CD4-positive, alpha-beta T cell treated with Interleukin-17A for 1 hour (primary cell): Measurements from ENCODE around the gene ZHX3.
"Not testable (repeated sequence)": the region's sequence is repeated elsewhere in the genome, so short reads cannot be mapped to it uniquely, and the experiment has no call there.

ENCODE experiments used
- DNase-seq: peaks from one replicate; pipeline ENCODE4 v3.0.0-alpha.2; 2020

Gene ZHX3

GRCh38 chr20:41145317-41145716, 172.2 kb downstream of the ZHX3 start:
- no peak for DNase-seq

- no peak for DNase-seq
Measured at GRCh38 chr20:41143354-41143753, 174.2 kb downstream of the ZHX3 start.

- DNase-seq = peak; percentile 66
Measured at GRCh38 chr20:41142919-41143318, 174.6 kb downstream of the ZHX3 start.

GRCh38 chr20:41142245-41142644, 175.3 kb downstream of the ZHX3 start:
- DNase-seq = no peak

GRCh38 chr20:41141153-41141815, 176.2 kb downstream of the ZHX3 start:
- no peak for DNase-seq

- DNase-seq = no peak
Measured at GRCh38 chr20:41140226-41141133, 177.1 kb downstream of the ZHX3 start.

- DNase-seq = peak; percentile 22
Measured at GRCh38 chr20:41139227-41140093, 178.1 kb downstream of the ZHX3 start.

- DNase-seq = peak; percentile 57
Measured at GRCh38 chr20:41138475-41139226, 178.9 kb downstream of the ZHX3 start.

GRCh38 chr20:41137614-41138474, 179.7 kb downstream of the ZHX3 start:
- DNase-seq = peak; percentile 69

- peak; percentile 84 for DNase-seq
Measured at GRCh38 chr20:41136680-41137613, 180.6 kb downstream of the ZHX3 start, which contains the start of gene PLCG1. TSS of gene PLCG1 (plus strand) at chr20:41137543. CDS start at chr20:41137642, 99 bp downstream.

GRCh38 chr20:41135888-41136679, 181.4 kb downstream of the ZHX3 start:
- DNase-seq = no peak

GRCh38 chr20:41135187-41135887, 182.2 kb downstream of the ZHX3 start:
- peak; percentile 76 for DNase-seq

GRCh38 chr20:41134362-41135186, 183.0 kb downstream of the ZHX3 start:
- DNase-seq = no peak

- DNase-seq = peak; percentile 56
Measured at GRCh38 chr20:41133709-41134361, 183.7 kb downstream of the ZHX3 start.

GRCh38 chr20:41132388-41132775, 185.1 kb downstream of the ZHX3 start:
- DNase-seq = not testable (repeated sequence)

- no peak for DNase-seq
Measured at GRCh38 chr20:41131594-41132387, 185.7 kb downstream of the ZHX3 start.
